Memory B cell (primary cell): Measurements from ENCODE around the gene SDHD.
"Not testable (repeated sequence)": the region's sequence is repeated elsewhere in the genome, so short reads cannot be mapped to it uniquely, and the experiment has no call there.

Experiments
- ATAC-seq: fragments of 150-1000 bp; cut with Tn5 transposase; 2 replicates; pipeline ENCODE4 v1.10.0; 2021; ENCODE audit warnings: low read depth, mild to moderate bottlenecking, moderate library complexity
- DNase-seq, 2 donors: peaks; one replicate each; pipeline ENCODE4 v3.0.0; 2022; ENCODE audit warnings: low spot score in 2 of 2
- H3K27ac Mint-ChIP-seq: one replicate; pipeline ENCODE4 v1.8.0; 2022; ENCODE audit warnings: mild to moderate bottlenecking, moderate library complexity, mixed read lengths
- H3K27me3 Mint-ChIP-seq: one replicate; pipeline ENCODE4 v1.8.0; 2022; ENCODE audit warnings: mixed read lengths
- H3K36me3 Mint-ChIP-seq: one replicate; pipeline ENCODE4 v1.8.0; 2022; ENCODE audit warnings: mild to moderate bottlenecking, mixed read lengths
- H3K4me1 Mint-ChIP-seq: one replicate; pipeline ENCODE4 v1.8.0; 2022; ENCODE audit warnings: mixed read lengths
- H3K4me3 Mint-ChIP-seq: one replicate; pipeline ENCODE4 v1.8.0; 2022; ENCODE audit warnings: mild to moderate bottlenecking, moderate library complexity, mixed read lengths
- H3K9me3 Mint-ChIP-seq: one replicate; pipeline ENCODE4 v1.8.0; 2022; ENCODE audit warnings: mixed read lengths

SDHD gene

DNA sequence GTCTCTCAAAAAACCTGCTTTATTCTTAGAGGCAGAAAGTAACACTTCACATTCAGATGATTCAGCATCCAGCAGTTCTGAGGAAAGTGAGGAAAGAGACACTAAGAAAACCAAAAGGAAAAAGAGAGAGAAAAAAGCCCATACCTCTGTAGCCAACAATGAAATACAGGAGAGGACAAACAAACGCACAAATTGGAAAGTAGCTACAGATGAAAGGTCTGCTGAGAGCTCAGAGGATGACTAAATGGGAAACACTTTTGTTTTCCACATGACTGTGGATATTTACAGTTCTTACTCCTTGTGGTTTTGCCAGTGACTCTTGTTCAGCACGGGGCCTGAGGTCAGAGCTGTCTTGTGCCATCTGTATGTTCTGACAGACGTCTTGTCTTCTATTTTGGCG is 3.9 kb upstream of the SDHD start:
- ATAC-seq (no peak), DNase-seq (no peak)
- H3K9me3 Mint-ChIP-seq: no peaks in the 10 kb centered on the region
- H3K4me3 Mint-ChIP-seq: no peak overlapping the region
- no peaks in the 10 kb centered on the region for H3K27me3 Mint-ChIP-seq
- peaks cover 25% of the 10 kb centered on the region for H3K4me1 Mint-ChIP-seq
- H3K27ac Mint-ChIP-seq: peak overlapping the region; percentile 78
- peaks cover 29% of the 10 kb centered on the region for H3K36me3 Mint-ChIP-seq

DNA sequence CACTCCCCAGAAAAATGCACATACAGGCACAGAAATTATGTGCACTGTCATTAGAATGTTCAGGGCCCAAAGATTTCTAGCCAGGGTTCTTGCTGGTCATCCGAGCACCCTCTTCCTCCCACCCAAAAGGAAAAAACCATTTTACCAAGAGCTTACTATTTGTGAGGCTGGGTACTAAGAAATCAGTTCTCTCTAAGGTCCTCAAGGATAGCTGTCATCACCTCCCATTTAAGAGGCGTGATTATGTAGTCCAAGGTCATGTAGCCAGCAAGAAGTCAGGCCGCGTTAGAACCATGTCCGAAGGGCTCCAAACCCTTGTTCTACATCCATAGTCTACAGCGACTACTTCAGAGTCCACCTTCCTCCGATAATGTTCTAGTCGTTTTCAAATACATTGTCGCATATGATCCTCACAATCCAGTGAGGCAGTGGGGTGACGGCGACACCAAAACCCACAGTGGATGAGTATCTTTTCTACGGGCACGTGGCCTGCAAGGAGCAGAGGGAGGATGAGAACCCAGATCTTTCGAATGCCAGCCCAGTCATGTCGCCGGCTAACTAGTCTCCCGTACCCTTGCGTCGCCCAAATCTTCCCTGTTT is 751 bp upstream of the SDHD start:
- DNase-seq (no peak), ATAC-seq (peak; percentile 16)
- Mint-ChIP-seq H3K4me1 (peaks cover 40% of the 10 kb centered on the region), H3K4me3 (peak overlapping the region; percentile 99), H3K9me3 (no peaks in the 10 kb centered on the region), H3K27me3 (no peaks in the 10 kb centered on the region), H3K36me3 (peaks cover 42% of the 10 kb centered on the region), H3K27ac (peak overlapping the region; percentile 98)

DNA sequence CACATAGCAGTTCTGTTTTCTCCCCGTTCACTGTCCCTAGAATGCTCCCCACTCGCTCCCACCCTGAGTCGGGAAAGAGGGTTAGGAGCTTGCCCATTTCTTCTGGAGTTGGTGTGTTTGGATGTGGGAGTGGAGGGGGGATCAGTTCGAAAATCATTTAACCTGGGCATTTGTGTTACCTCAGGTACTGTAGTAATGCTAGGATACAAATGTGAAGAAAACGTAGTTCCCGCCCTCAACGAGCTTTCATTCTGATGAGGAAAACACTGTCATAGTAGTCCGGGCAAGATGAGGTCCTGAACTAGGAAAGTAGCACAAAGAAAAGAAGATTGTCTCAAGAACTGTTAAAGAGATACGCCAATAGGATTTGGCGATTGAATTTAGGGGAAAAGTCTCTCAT is 539 bp downstream of the SDHD start:
- Mint-ChIP-seq H3K27ac (peak overlapping the region; percentile 98), H3K27me3 (no peaks in the 10 kb centered on the region), H3K36me3 (peaks cover 49% of the 10 kb centered on the region), H3K4me3 (peak overlapping the region; percentile 99), H3K4me1 (peaks cover 40% of the 10 kb centered on the region), H3K9me3 (no peaks in the 10 kb centered on the region)
- ATAC-seq: no peak
- no peak for DNase-seq

DNA sequence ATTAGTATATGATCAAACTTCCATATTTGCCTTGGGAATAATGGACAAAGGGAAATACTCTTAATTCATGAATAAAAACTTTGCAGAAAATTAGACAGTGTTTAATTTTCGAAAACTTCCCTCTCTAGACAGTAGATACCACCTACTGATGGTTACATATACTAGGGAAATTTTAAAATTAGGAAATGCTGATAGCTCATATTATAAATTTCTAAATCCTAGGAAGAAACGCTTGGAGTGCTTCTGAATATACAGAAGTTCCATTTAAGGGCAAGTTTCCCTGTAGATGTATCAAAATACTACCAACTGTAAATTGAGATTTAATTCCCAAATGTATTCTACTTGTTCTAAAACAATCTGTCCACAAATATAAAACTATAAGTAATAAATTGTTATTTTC is 8.6 kb downstream of the SDHD start:
- not testable (repeated sequence) for H3K27ac Mint-ChIP-seq, ATAC-seq, H3K27me3 Mint-ChIP-seq, DNase-seq, H3K9me3 Mint-ChIP-seq, H3K4me1 Mint-ChIP-seq, H3K4me3 Mint-ChIP-seq
- peaks cover 38% of the 10 kb centered on the region for H3K36me3 Mint-ChIP-seq

DNA sequence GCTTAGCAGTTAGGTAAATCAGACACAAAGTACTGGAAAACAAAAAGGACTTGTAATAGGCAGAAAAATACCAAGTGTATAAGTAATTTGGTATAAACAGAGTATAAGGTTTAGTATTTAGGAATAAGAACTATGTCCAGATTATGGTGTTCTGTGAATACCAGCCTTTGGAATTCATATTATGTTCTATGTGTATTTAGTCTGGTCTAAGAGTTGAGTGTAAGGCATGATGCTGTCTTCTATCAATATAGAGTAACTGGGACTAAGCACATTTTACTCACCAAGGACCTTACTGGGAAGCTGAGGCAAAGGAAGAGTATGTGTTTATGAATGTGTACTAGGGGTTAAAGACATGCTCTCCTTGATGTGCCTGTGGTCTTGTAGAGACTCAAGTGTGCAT is 9.5 kb downstream of the SDHD start:
- no peaks in the 10 kb centered on the region for H3K27me3 Mint-ChIP-seq
- H3K36me3 Mint-ChIP-seq: peaks cover 33% of the 10 kb centered on the region
- H3K4me3 Mint-ChIP-seq: no peak overlapping the region
- no peaks in the 10 kb centered on the region for H3K9me3 Mint-ChIP-seq
- ATAC-seq: no peak
- no peak overlapping the region for H3K27ac Mint-ChIP-seq
- no peak for DNase-seq
- no peaks in the 10 kb centered on the region for H3K4me1 Mint-ChIP-seq

DNA sequence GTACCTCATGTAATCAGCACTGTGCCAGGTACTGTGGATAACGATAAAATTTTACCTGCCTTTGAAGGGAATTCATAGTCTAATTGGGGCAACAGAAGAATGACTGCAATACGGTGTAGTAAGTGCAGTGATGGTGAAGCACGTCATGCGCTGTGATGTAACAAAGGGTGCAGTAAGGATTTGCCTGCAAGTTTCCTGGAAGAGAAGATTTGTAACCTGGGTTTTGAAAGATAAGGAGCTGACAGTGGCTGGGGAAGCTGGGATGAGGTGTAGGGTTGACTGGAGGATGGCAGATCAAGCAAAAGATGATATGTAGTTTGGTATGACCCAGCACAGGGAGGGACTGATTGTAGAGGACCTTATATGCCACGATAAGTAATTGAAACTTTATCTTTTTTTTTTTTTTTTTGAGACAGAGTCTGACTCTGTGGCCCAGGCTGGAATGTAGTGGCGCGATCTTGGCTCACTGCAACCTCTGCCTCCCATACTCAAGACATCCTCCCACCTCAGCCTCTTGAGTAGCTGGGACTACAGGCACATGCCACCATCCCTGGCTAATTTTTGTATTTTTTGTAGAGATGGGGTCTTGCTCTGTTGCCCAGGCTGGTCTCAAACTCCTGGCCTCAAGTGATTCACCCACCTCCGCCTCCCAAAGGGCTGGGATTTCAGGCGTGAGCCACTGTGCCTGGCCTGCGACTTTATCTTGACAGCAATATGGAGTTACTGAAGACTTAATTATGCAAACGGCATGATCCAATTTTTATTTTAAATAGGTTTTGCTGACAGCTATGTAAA is 11.3 kb downstream of the SDHD start:
- H3K9me3 Mint-ChIP-seq: no peaks in the 10 kb centered on the region
- DNase-seq: no peak
- peaks cover 20% of the 10 kb centered on the region for H3K36me3 Mint-ChIP-seq
- H3K4me3 Mint-ChIP-seq: no peak overlapping the region
- no peaks in the 10 kb centered on the region for H3K27me3 Mint-ChIP-seq
- no peak for ATAC-seq
- no peak overlapping the region for H3K27ac Mint-ChIP-seq
- H3K4me1 Mint-ChIP-seq: no peaks in the 10 kb centered on the region

DNA sequence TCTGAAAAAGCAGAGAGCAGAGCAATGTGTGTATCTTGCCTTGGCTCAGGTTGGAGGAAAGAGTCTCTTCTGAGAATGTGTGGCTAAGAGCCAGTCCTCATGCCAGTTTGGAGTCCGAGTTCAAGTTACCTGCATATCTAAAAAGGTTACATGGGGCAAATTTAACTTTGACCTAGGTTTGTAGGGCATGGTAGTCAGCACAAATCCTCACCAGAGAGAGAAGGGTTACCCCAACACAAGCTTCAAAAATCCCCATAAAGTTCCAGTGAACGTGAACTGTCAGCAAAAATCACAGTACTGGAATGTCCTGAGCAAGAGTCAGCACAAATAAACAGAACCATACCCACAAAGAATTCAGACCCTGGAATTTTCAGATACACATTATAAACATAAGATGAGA is 13.8 kb downstream of the SDHD start:
- H3K27me3 Mint-ChIP-seq: no peaks in the 10 kb centered on the region
- no peaks in the 10 kb centered on the region for H3K9me3 Mint-ChIP-seq
- H3K4me1 Mint-ChIP-seq: no peaks in the 10 kb centered on the region
- ATAC-seq: no peak
- DNase-seq: no peak
- no peak overlapping the region for H3K27ac Mint-ChIP-seq
- H3K4me3 Mint-ChIP-seq: no peak overlapping the region
- H3K36me3 Mint-ChIP-seq: peaks cover 15% of the 10 kb centered on the region

DNA sequence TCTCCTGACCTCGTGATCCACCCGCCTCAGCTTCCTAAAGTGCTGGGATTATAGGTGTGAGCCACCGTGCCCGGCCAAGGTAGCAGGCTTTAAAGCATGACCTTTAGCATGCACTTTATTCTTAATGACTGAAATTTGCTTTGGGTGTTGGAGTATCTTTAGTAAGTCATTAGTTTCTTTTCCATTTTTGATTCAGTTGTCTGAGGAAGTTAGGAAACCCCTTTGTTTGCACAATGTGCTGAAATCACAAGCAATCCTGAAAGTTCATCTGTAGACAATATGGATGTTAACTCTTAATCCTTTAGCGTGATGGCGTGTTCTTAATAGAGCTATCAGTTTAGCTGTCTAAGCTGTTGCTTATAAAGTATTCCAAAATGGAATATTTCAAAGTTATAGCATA is 16.8 kb downstream of the SDHD start:
- no peaks in the 10 kb centered on the region for H3K27me3 Mint-ChIP-seq
- no peaks in the 10 kb centered on the region for H3K4me1 Mint-ChIP-seq
- DNase-seq (no peak), ATAC-seq (no peak)
- H3K9me3 Mint-ChIP-seq: no peaks in the 10 kb centered on the region
- no peak overlapping the region for H3K4me3 Mint-ChIP-seq
- H3K27ac Mint-ChIP-seq: no peak overlapping the region
- peaks cover 7% of the 10 kb centered on the region for H3K36me3 Mint-ChIP-seq

DNA sequence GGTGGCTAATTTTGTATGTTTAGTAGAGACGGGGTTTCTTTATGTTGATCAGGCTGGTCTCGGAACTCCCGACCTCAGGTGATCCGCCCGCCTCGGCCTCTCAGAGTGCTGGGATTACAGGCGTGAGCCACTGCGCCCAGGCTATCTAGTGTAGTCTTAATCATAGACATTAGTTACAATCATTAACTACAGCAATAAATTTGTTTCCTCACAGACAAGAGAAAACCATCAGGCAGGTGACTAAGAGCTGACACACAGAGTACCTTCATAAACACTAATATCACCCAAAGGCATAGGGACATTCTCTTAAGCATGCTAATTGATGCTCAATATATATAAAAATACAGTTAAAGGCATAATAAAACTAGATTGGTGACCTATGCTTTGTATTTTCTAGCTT is 19.4 kb downstream of the SDHD start:
- Mint-ChIP-seq H3K27me3 (no peaks in the 10 kb centered on the region), H3K9me3 (peaks cover 2% of the 10 kb centered on the region), H3K36me3 (peaks cover 5% of the 10 kb centered on the region), H3K27ac (no peak overlapping the region), H3K4me1 (no peaks in the 10 kb centered on the region), H3K4me3 (no peak overlapping the region)
- no peak for DNase-seq
- ATAC-seq: no peak

DNA sequence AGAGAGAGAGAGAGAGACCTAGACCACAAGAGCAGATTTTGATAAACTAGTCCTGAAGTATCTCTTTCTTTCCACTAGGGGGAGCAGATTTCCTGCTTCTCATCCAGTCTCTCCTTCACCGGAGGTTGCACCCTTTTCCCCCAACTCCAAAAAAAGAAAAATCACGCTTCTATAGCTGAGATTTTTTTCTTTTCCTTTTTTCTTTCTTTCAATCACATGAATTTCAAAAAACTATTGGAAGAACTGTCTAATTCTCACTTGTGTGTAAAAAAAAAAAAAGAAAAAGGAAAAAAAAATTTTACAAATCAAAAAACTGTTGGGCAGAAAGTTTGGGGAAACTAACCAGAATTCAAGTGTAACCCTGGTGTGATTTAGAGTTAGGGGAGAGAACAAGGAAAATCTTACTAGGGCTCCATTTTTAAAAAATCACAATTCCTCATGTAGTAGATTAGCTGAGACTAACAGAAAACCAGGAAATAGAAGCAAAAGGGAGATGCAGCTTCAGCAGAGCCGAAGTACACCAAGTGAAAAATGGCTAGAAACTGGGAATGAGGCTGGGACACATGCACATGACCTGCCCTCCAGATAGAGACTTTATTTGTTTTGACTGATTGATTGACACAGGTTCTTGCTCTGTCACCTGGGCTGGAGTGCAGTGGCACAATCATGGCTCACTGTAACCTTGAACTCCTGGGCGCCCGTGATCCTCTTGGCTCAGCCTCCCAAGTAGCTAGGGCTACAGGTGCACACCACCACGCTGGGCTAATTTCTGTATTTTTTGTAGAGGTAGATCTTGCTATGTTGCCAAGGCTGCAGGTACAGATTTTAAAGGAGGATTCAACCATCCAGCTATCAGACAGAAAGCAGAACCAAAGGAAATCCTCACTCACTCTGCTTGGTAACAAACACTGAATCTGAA is 27.1 kb downstream of the SDHD start:
- Mint-ChIP-seq H3K4me1 (no peaks in the 10 kb centered on the region), H3K36me3 (peaks cover 3% of the 10 kb centered on the region), H3K27ac (no peak overlapping the region), H3K27me3 (no peaks in the 10 kb centered on the region), H3K4me3 (peak overlapping the region; percentile 7), H3K9me3 (peaks cover 2% of the 10 kb centered on the region)
- ATAC-seq: peak; percentile 61
- DNase-seq: peak in 1 of 2 donors; percentile 2

DNA sequence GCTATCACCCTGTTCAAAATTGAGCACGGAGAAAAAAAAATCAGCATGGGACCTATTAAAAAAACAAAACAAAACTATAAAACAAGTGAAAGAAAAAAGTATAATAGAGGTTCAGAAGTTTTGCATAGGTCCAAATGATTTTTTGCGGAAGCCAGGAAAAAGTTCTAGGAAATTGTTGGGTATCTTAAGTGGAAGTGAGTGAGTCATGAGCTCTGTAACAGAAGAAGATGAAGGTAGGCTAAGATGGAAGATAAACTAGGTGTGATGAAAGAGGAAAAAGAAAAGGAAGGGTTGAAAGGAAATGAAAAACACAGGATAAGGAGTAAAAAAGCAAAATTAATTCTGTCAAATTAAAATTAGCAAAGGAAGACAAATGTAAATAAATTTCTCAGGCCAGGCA is 27.8 kb downstream of the SDHD start:
- H3K4me3 Mint-ChIP-seq: no peak overlapping the region
- no peak overlapping the region for H3K27ac Mint-ChIP-seq
- ATAC-seq (no peak), DNase-seq (no peak)
- H3K9me3 Mint-ChIP-seq: peaks cover 2% of the 10 kb centered on the region
- peaks cover 3% of the 10 kb centered on the region for H3K36me3 Mint-ChIP-seq
- H3K27me3 Mint-ChIP-seq: no peaks in the 10 kb centered on the region
- H3K4me1 Mint-ChIP-seq: no peaks in the 10 kb centered on the region

DNA sequence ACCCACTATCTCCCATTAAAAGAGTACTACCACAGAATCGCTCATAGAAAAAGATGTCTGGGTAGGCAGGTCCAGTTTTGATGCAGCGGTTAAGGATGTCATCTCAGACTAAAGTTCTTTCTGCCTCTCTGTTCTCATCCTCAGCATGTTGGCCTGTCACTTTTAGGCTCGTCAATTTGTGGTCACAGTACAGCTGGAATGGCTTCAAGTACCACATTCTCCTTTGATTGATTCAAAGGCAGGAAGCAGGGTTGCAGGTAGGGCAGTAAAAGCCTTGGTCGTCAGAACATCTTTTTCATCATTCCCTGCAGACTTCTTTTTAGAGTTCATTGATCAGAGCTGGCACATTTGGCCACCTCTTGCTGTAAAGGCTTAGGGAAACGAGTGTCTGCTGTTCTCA is 28.7 kb downstream of the SDHD start:
- Mint-ChIP-seq H3K36me3 (peaks cover 3% of the 10 kb centered on the region), H3K27me3 (no peaks in the 10 kb centered on the region), H3K4me3 (no peak overlapping the region), H3K9me3 (peaks cover 2% of the 10 kb centered on the region), H3K27ac (no peak overlapping the region), H3K4me1 (peaks cover 4% of the 10 kb centered on the region)
- DNase-seq (no peak), ATAC-seq (no peak)

DNA sequence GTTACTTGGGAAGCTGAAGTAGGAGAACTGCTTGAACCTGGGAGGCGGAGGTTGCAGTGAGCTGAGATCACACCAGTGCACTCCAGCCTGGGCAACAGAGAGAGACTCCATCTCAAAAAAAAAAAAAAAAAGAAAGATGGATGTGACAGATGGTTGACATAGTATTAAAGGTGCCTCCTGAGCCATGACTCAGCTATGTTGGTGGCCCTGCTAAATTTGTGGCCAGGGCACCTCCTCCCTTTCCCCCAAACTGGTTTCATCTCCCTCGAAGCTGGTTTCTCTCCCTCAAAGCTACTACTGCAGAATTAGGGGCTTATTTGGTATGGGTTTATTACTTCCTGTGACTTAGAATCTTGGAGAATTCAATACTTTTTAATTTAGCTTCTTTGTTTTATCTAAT is 31.5 kb downstream of the SDHD start:
- Mint-ChIP-seq H3K4me1 (peaks cover 7% of the 10 kb centered on the region), H3K36me3 (peaks cover 3% of the 10 kb centered on the region), H3K27ac (no peak overlapping the region), H3K4me3 (no peak overlapping the region), H3K27me3 (no peaks in the 10 kb centered on the region), H3K9me3 (no peaks in the 10 kb centered on the region)
- DNase-seq: no peak
- ATAC-seq: no peak

DNA sequence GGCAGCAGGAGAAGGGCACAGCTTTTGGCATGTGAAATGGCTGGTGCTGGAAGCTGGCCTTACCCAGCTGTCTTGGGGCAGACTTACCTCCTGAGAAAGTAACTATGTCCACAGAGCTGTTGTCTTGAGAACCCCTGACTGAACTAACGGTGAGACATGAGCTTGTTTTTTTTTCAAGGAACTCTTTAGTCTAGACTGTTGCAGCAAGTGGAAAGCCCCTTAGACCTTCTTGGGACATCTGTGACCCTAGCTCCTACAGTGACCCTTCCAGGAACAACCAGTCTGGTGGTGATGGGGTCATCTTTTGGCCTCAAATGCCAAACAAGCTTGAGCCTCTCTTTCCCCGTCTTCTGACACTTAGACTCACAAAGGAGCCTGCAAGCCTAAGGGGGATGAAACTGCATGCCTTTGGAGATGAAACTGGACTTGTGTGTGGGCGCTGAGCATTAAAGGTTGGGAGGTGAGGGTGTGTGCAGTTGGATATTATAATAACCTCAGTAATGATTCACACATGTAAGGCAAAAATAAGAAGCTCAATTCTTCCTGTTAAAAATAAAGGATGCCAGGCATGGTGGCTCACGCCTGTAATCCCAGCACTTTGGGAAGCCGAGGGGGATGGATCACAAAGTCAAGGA is 35.4 kb downstream of the SDHD start:
- Mint-ChIP-seq H3K4me1 (peaks cover 7% of the 10 kb centered on the region), H3K27me3 (no peaks in the 10 kb centered on the region), H3K4me3 (no peak overlapping the region), H3K27ac (no peak overlapping the region), H3K9me3 (no peaks in the 10 kb centered on the region), H3K36me3 (no peaks in the 10 kb centered on the region)
- DNase-seq: no peak
- ATAC-seq: no peak
